Measurements from ENCODE around the gene FBN2.

GRCh38 chr5:128549496-128549895 lies 11.5 kb upstream of the FBN2 start:
- TF ChIP-seq CTCF (IDR thresholded peaks at IDR 0.05) (no peak), POLR2A (IDR thresholded peaks at IDR 0.05) (no peak), POLR2AphosphoS5 (IDR thresholded peaks at IDR 0.05) (no peak)
